ENCODE data around the gene DNAJC5G. TPM values are rescaled to one million over a fixed set of nuclear protein-coding genes. Genes with fewer than 3 reads are reported as not detected.

Gene DNAJC5G
- total and polyA plus RNA-seq, 9 of the 15 experiments (the other 6 are each of a cell fraction or from before 2014, with no cell fraction given) = not detected

DNA sequence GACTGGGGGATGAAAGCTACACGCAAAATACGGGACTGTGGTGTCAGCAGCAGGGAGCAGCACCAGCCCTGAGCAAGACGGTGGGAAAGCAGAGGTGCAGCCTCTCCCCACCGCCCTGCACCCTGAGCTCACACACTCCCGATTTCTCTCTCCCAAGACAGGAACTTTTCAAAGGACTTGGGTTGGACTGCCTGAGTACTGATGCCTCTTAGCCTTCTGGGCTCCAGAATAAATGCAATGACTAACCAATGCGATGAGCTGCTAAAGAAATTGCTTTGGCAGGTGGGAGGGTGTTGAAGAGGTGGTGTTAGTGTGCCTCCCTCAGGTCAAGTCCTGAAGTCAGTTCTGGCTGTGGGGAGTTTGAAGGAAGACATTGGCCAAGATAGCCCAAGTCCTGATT, 16.6 kb downstream of the DNAJC5G start (continued):
- TF ChIP-seq TSC22D4 (tag; IDR thresholded peaks at IDR 0.05) = no peak
- no peak for TF ChIP-seq GMEB1 (CRISPR knock-in tag; IDR thresholded peaks at IDR 0.05)
- TF ChIP-seq NRF1 (conservative IDR thresholded peaks at IDR 0.05 in 1 of 2, IDR thresholded peaks at IDR 0.05 in 1 of 2) = no peak
- TF ChIP-seq, protein P1, sequence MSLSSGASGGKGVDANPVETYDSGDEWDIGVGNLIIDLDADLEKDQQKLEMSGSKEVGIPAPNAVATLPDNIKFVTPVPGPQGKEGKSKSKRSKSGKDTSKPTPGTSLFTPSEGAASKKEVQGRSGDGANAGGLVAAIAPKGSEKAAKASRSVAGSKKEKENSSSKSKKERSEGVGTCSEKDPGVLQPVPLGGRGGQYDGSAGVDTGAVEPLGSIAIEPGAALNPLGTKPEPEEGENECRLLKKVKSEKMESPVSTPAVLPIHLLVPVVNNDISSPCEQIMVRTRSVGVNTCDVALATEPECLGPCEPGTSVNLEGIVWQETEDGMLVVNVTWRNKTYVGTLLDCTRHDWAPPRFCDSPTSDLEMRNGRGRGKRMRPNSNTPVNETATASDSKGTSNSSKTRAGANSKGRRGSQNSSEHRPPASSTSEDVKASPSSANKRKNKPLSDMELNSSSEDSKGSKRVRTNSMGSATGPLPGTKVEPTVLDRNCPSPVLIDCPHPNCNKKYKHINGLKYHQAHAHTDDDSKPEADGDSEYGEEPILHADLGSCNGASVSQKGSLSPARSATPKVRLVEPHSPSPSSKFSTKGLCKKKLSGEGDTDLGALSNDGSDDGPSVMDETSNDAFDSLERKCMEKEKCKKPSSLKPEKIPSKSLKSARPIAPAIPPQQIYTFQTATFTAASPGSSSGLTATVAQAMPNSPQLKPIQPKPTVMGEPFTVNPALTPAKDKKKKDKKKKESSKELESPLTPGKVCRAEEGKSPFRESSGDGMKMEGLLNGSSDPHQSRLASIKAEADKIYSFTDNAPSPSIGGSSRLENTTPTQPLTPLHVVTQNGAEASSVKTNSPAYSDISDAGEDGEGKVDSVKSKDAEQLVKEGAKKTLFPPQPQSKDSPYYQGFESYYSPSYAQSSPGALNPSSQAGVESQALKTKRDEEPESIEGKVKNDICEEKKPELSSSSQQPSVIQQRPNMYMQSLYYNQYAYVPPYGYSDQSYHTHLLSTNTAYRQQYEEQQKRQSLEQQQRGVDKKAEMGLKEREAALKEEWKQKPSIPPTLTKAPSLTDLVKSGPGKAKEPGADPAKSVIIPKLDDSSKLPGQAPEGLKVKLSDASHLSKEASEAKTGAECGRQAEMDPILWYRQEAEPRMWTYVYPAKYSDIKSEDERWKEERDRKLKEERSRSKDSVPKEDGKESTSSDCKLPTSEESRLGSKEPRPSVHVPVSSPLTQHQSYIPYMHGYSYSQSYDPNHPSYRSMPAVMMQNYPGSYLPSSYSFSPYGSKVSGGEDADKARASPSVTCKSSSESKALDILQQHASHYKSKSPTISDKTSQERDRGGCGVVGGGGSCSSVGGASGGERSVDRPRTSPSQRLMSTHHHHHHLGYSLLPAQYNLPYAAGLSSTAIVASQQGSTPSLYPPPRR (CRISPR knock-in tag; IDR thresholded peaks at IDR 0.05; ENCODE audit: borderline replicate concordance) = no peak
- no peak for TF ChIP-seq HDAC8 (tag; IDR thresholded peaks at IDR 0.05)
- no peak for TF ChIP-seq ID3 (CRISPR knock-in tag; IDR thresholded peaks at IDR 0.05)
- TF ChIP-seq ID3 (tag; IDR thresholded peaks at IDR 0.05) = no peak
- no peak for TF ChIP-seq CEBPB (tag; IDR thresholded peaks at IDR 0.05)
- TF ChIP-seq, protein P2, sequence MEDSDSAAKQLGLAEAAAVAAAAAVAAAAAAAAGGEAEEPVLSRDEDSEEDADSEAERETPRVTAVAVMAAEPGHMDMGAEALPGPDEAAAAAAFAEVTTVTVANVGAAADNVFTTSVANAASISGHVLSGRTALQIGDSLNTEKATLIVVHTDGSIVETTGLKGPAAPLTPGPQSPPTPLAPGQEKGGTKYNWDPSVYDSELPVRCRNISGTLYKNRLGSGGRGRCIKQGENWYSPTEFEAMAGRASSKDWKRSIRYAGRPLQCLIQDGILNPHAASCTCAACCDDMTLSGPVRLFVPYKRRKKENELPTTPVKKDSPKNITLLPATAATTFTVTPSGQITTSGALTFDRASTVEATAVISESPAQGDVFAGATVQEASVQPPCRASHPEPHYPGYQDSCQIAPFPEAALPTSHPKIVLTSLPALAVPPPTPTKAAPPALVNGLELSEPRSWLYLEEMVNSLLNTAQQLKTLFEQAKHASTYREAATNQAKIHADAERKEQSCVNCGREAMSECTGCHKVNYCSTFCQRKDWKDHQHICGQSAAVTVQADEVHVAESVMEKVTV (CRISPR knock-in tag; IDR thresholded peaks at IDR 0.05) = peak; percentile 45; the same call in 1 of the 2 replicates
- no peak for TF ChIP-seq SPI1 (IDR thresholded peaks at IDR 0.05; ENCODE audit: borderline replicate concordance, low read depth, low read length)
- no peak for TF ChIP-seq POLR3G (IDR thresholded peaks at IDR 0.05; ENCODE audit: extremely low read depth, insufficient read length, insufficient replicate concordance)
- TF ChIP-seq POLR3A (IDR thresholded peaks at IDR 0.05; ENCODE audit: borderline replicate concordance, extremely low read depth, insufficient read depth, insufficient read length) = no peak
- no peak for TF ChIP-seq PTTG1 (tag; IDR thresholded peaks at IDR 0.05; ENCODE audit: low read depth)
- TF ChIP-seq RAD21 (CRISPR knock-in tag; conservative IDR thresholded peaks at IDR 0.05 in 1 of 2, IDR thresholded peaks at IDR 0.05 in 1 of 2) = peak; percentile 53 to 83
- no peak for TF ChIP-seq SIRT6 (IDR thresholded peaks at IDR 0.05; ENCODE audit: low read depth, low read length)
- no peak for TF ChIP-seq NCOR1 (IDR thresholded peaks at IDR 0.05)
- TF ChIP-seq HEY1 (CRISPR knock-in tag; IDR thresholded peaks at IDR 0.05; ENCODE audit: borderline replicate concordance) = no peak

Measured in K562 (cell line).